HepG2 (cell line): ENCODE measurements around the gene WTAP. TPM values are rescaled to one million over a fixed set of nuclear protein-coding genes. Genes with fewer than 3 reads are reported as not detected.
A peak's percentile ranks its signal among the peaks of the same experiment; 100 is the strongest.

Experiments used
- E2F1 ChIP-seq: sonication (generic); formaldehyde crosslinking; IDR thresholded peaks from 2 replicates; pipeline ENCODE4 v1.5.0; 2020; ENCODE audit warnings: missing genetic modification reagents
- ELF4 ChIP-seq: sonication (generic); formaldehyde crosslinking; IDR thresholded peaks from 2 replicates; pipeline ENCODE4 v1.5.0; 2020; ENCODE audit warnings: missing genetic modification reagents, mild to moderate bottlenecking, moderate library complexity, borderline replicate concordance
- FOXK2 ChIP-seq: fragments of 450-650 bp; IDR thresholded peaks from 2 replicates; pipeline ENCODE4 v1.6.1; 2016
- MAFF ChIP-seq: IDR thresholded peaks from 2 replicates; pipeline ENCODE4 v1.6.1; 2011; ENCODE audit warnings: low read depth, low read length, improper control_type of control experiment
- NFKBIZ ChIP-seq: IDR thresholded peaks from 2 replicates; pipeline ENCODE4 v1.6.1; 2018; ENCODE audit warnings: missing genetic modification reagents, missing compliant biosample characterization
- YEATS2 ChIP-seq: sonication (generic); formaldehyde crosslinking; IDR thresholded peaks from 2 replicates; pipeline ENCODE4 v1.4.0; 2020; ENCODE audit warnings: missing genetic modification reagents, borderline replicate concordance
- ZBTB8A ChIP-seq: sonication (generic); formaldehyde crosslinking; IDR thresholded peaks from 2 replicates; pipeline ENCODE4 v1.4.0; 2020; ENCODE audit warnings: mild to moderate bottlenecking, low read depth, missing genetic modification reagents, borderline replicate concordance
- ZC3H13 ChIP-seq: sonication (generic); formaldehyde crosslinking; IDR thresholded peaks from 2 replicates; pipeline ENCODE4 v1.8.1; 2023; ENCODE audit warnings: mild to moderate bottlenecking, missing genetic modification reagents, moderate library complexity
- ZNF350 ChIP-seq: sonication (generic); formaldehyde crosslinking; IDR thresholded peaks from 2 replicates; pipeline ENCODE4 v1.4.0; 2020; ENCODE audit warnings: mild to moderate bottlenecking, low read depth, missing genetic modification reagents, borderline replicate concordance
- ZNF510 ChIP-seq: sonication (generic); formaldehyde crosslinking; IDR thresholded peaks from 2 replicates; pipeline ENCODE4 v1.4.0; 2020; ENCODE audit warnings: low read depth, mild to moderate bottlenecking, missing genetic modification reagents
- ZNF788 ChIP-seq: sonication (generic); formaldehyde crosslinking; IDR thresholded peaks from 2 replicates; pipeline ENCODE4 v1.5.0; 2020; ENCODE audit warnings: mild to moderate bottlenecking, missing genetic modification reagents, borderline replicate concordance
- polyA plus RNA-seq, 8 experiments: library from polyadenylated mRNA; depleted of rRNA in 3 of 8; stranded (reverse) in 7 of 8; unstranded in 1 of 8; fragments of >200 nt; fragmentation: Illumina TruSeq in 4 of 8; extraction: Trizol in 4 of 8; gene quantifications; 2 replicates each; pipeline versions ENCODE4 v1.2.1 to v1.2.3, GENCODE V29; 2011 to 2016; ENCODE audit warnings: low read depth in 4 of 8, missing spikeins in 1 of 8, mixed read lengths in 1 of 8; ENCODE audit not compliant: insufficient read depth in 1 of 8
- total RNA-seq, 5 experiments: library from RNA; depleted of rRNA; stranded (reverse); fragments of >200 nt; fragmentation: Illumina TruSeq; extraction: Trizol; gene quantifications; 2 replicates each; pipeline ENCODE4 v1.2.3, GENCODE V29; 2016; ENCODE audit warnings: low read depth in 1 of 5
- TF ChIP-seq, protein P1 (sequence below): sonication (generic); formaldehyde crosslinking; IDR thresholded peaks from 2 replicates; pipeline ENCODE4 v1.5.1; 2020; ENCODE audit warnings: missing genetic modification reagents, mild to moderate bottlenecking, borderline replicate concordance
- TF ChIP-seq, protein P2 (sequence below): sonication (generic); formaldehyde crosslinking; IDR thresholded peaks from 2 replicates; pipeline ENCODE4 v1.4.0; 2020; ENCODE audit warnings: missing genetic modification reagents
- TF ChIP-seq, protein P3 (sequence below): sonication (generic); formaldehyde crosslinking; IDR thresholded peaks from 2 replicates; pipeline ENCODE4 v1.5.0; 2020; ENCODE audit warnings: mild to moderate bottlenecking, missing genetic modification reagents
- TF ChIP-seq, protein P4 (sequence below): sonication (generic); formaldehyde crosslinking; IDR thresholded peaks from 2 replicates; pipeline ENCODE4 v1.8.0; 2022; ENCODE audit warnings: mild to moderate bottlenecking, missing genetic modification reagents, moderate library complexity

The WTAP gene
- total and polyA plus RNA-seq, 2 of the 13 experiments (the other 11 are each of a cell fraction or from before 2014, with no cell fraction given): 31.6 to 167 TPM

DNA sequence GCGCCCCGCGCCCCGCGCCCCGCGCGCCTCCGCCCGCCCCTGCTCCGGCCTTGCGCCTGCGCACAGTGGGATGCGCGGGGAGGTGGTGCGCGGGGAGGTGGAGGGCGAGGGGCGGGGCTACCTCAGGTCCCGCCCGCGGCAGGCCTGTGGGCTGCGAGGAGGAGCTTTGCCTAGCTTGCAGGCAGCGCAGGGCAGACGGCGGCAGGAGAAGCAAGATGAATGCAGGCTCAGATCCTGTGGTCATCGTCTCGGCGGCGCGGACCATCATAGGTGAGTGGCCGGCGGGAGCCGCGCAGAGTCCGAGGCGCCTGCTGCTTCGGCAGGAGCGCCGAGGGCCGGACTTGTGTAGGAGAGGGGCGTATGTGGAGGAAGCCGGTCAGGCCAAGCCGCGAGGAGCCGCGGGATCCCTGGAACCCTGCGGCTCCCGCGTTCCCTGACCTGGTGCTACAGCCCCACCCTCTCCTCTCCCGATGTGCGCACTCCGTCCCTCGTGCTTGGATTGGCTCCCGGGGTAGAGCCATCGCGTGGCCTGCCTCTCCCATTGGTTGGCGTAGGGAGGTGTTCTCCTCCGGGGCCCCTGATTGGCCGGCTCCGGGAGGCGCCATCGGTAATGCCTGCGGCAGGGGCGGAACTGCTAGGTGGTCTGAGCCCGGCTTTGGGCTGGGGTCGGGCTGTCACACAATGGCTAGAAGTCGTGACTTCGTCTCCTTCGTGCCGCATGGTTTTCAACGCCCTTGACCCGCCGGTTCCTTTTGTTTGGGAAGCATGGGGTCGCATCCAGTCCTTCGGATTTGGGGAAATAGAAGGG, 34.8 kb downstream of the WTAP start, which contains the start of gene ACAT2 (continued):
- TF ChIP-seq, protein P1, sequence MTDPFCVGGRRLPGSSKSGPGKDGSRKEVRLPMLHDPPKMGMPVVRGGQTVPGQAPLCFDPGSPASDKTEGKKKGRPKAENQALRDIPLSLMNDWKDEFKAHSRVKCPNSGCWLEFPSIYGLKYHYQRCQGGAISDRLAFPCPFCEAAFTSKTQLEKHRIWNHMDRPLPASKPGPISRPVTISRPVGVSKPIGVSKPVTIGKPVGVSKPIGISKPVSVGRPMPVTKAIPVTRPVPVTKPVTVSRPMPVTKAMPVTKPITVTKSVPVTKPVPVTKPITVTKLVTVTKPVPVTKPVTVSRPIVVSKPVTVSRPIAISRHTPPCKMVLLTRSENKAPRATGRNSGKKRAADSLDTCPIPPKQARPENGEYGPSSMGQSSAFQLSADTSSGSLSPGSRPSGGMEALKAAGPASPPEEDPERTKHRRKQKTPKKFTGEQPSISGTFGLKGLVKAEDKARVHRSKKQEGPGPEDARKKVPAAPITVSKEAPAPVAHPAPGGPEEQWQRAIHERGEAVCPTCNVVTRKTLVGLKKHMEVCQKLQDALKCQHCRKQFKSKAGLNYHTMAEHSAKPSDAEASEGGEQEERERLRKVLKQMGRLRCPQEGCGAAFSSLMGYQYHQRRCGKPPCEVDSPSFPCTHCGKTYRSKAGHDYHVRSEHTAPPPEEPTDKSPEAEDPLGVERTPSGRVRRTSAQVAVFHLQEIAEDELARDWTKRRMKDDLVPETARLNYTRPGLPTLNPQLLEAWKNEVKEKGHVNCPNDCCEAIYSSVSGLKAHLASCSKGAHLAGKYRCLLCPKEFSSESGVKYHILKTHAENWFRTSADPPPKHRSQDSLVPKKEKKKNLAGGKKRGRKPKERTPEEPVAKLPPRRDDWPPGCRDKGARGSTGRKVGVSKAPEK (CRISPR knock-in tag): no peak
- peak; percentile 69 for TF ChIP-seq YEATS2 (CRISPR knock-in tag)
- TF ChIP-seq, protein P2, sequence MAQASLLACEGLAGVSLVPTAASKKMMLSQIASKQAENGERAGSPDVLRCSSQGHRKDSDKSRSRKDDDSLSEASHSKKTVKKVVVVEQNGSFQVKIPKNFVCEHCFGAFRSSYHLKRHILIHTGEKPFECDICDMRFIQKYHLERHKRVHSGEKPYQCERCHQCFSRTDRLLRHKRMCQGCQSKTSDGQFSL (CRISPR knock-in tag): 0 out of 2 replicates have a peak, but pooled peaks have one; percentile 42
- TF ChIP-seq, protein P3, sequence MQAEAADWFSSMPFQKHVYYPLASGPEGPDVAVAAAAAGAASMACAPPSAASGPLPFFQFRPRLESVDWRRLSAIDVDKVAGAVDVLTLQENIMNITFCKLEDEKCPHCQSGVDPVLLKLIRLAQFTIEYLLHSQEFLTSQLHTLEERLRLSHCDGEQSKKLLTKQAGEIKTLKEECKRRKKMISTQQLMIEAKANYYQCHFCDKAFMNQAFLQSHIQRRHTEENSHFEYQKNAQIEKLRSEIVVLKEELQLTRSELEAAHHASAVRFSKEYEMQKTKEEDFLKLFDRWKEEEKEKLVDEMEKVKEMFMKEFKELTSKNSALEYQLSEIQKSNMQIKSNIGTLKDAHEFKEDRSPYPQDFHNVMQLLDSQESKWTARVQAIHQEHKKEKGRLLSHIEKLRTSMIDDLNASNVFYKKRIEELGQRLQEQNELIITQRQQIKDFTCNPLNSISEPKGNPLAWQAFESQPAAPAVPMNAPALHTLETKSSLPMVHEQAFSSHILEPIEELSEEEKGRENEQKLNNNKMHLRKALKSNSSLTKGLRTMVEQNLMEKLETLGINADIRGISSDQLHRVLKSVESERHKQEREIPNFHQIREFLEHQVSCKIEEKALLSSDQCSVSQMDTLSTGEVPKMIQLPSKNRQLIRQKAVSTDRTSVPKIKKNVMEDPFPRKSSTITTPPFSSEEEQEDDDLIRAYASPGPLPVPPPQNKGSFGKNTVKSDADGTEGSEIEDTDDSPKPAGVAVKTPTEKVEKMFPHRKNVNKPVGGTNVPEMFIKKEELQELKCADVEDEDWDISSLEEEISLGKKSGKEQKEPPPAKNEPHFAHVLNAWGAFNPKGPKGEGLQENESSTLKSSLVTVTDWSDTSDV (CRISPR knock-in tag): no peak
- TF ChIP-seq ZC3H13 (CRISPR knock-in tag): peak; percentile 86
- TF ChIP-seq MAFF: no peak
- TF ChIP-seq, protein P4, sequence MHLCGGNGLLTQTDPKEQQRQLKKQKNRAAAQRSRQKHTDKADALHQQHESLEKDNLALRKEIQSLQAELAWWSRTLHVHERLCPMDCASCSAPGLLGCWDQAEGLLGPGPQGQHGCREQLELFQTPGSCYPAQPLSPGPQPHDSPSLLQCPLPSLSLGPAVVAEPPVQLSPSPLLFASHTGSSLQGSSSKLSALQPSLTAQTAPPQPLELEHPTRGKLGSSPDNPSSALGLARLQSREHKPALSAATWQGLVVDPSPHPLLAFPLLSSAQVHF (CRISPR knock-in tag): 0 out of 2 replicates have a peak, but pooled peaks have one; percentile 19
- peak; percentile 95; the same call in 1 of the 2 replicates for TF ChIP-seq ZNF510 (CRISPR knock-in tag)
- TF ChIP-seq ELF4 (CRISPR knock-in tag): peak; percentile 67; the same call in 1 of the 2 replicates
- TF ChIP-seq ZNF788 (CRISPR knock-in tag): peak; percentile 91; the same call in 1 of the 2 replicates
- no peak for TF ChIP-seq FOXK2
- TF ChIP-seq E2F1 (CRISPR knock-in tag): peak; percentile 84
- peak; percentile 74; the same call in 1 of the 2 replicates for TF ChIP-seq NFKBIZ
- TF ChIP-seq ZNF350: peak; percentile 89
- no peak; the same call in none of the 2 replicates for TF ChIP-seq ZBTB8A (CRISPR knock-in tag)
